Liver (tissue), 3 donors: Measurements from ENCODE around the gene SMIM45.

Experiments
- CTCF ChIP-seq: fragments of 150-350 bp; IDR thresholded peaks from 2 replicates; pipeline ENCODE4 v1.5.1; 2017; ENCODE audit warnings: improper control_type of control experiment, low read depth, low read length; ENCODE audit not compliant: missing input control
- MAX ChIP-seq: IDR thresholded peaks from 2 replicates; pipeline ENCODE4 v1.6.1; 2016; ENCODE audit warnings: antibody characterized with exemption
- TAF1 ChIP-seq: conservative IDR thresholded peaks from 2 replicates; pipeline ENCODE4 v1.6.1; 2016; ENCODE audit warnings: antibody characterized with exemption, mild to moderate bottlenecking
- TF ChIP-seq, protein P1 (sequence below): IDR thresholded peaks from 2 replicates; pipeline ENCODE4 v1.6.1; 2016; ENCODE audit warnings: antibody characterized with exemption
- donor health status: healthy.
- donor health status: healthy.

- TF ChIP-seq, protein P1, sequence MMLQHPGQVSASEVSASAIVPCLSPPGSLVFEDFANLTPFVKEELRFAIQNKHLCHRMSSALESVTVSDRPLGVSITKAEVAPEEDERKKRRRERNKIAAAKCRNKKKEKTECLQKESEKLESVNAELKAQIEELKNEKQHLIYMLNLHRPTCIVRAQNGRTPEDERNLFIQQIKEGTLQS = no peak
- TF ChIP-seq CTCF (no peak), MAX (no peak), TAF1 (no peak)
Measured at GRCh38 chr22:42007922-42008321, 56.0 kb downstream of the SMIM45 start.
